ENCODE results near the gene LIMS2.

LIMS2 gene

GRCh38 chr2:127599211-127599610 lies 76.1 kb downstream of the LIMS2 start:
- Histone ChIP-seq H3K36me3 (ENCODE audit: control insufficient read depth in 2 of 2, insufficient read depth in 1 of 2, low read length in 2 of 2) (no peaks in the 10 kb centered on the region), H3K9me3 (ENCODE audit: control insufficient read depth, insufficient read depth, low read depth, low read length) (no peaks in the 10 kb centered on the region), H3K4me3 (ENCODE audit: low read depth, low read length) (no peak overlapping the region), H3K27ac (ENCODE audit: extremely low read depth, low read depth, low read length) (no peak overlapping the region), H3K4me1 (ENCODE audit: control insufficient read depth, insufficient read depth, low read length) (no peaks in the 10 kb centered on the region)
- ChIA-PET POLR2A (no interaction called here), CTCF (interaction anchor here (1.4 kb wide), 2 partner anchors 8 to 51 kb away, joined by 7 to 9 read pairs; no protein-coding TSS in a partner anchor)
- TF ChIP-seq ZNF488 (tag by site-specific recombination; IDR thresholded peaks at IDR 0.05) (no peak), ZNF398 (tag by site-specific recombination; IDR thresholded peaks at IDR 0.05) (no peak), ZNF768 (tag by site-specific recombination; IDR thresholded peaks at IDR 0.05) (no peak), ZNF529 (tag by site-specific recombination; IDR thresholded peaks at IDR 0.05; ENCODE audit: insufficient replicate concordance) (no peak), PRDM6 (tag by site-specific recombination; IDR thresholded peaks at IDR 0.05) (no peak), ZNF350 (tag by site-specific recombination; IDR thresholded peaks at IDR 0.05) (no peak), ZNF596 (tag by site-specific recombination; IDR thresholded peaks at IDR 0.05) (no peak), ZNF48 (tag by site-specific recombination; IDR thresholded peaks at IDR 0.05) (no peak), HOXA7 (CRISPR knock-in tag; IDR thresholded peaks at IDR 0.05; ENCODE audit: borderline replicate concordance) (no peak), ZNF473 (tag by site-specific recombination; IDR thresholded peaks at IDR 0.05) (no peak), ZNF148 (tag by site-specific recombination; IDR thresholded peaks at IDR 0.05; ENCODE audit: borderline replicate concordance) (no peak), ZNF114 (tag by site-specific recombination; IDR thresholded peaks at IDR 0.05) (no peak), ZNF558 (tag by site-specific recombination; IDR thresholded peaks at IDR 0.05) (no peak), ZNF132 (tag by site-specific recombination; IDR thresholded peaks at IDR 0.05; ENCODE audit: borderline replicate concordance) (no peak), SP2 (tag by site-specific recombination; IDR thresholded peaks at IDR 0.05) (no peak), ZNF670 (tag by site-specific recombination; IDR thresholded peaks at IDR 0.05; ENCODE audit: low read depth) (no peak), ZSCAN18 (tag by site-specific recombination; IDR thresholded peaks at IDR 0.05) (no peak)

- POLR2A ChIA-PET = no interaction called here
- Histone ChIP-seq H3K27ac (ENCODE audit: extremely low read depth, low read depth, low read length) (no peak overlapping the region), H3K4me1 (ENCODE audit: control insufficient read depth, insufficient read depth, low read length) (no peaks in the 10 kb centered on the region), H3K36me3 (ENCODE audit: control insufficient read depth in 2 of 2, insufficient read depth in 1 of 2, low read length in 2 of 2) (no peaks in the 10 kb centered on the region), H3K4me3 (ENCODE audit: low read depth, low read length) (no peak overlapping the region), H3K9me3 (ENCODE audit: control insufficient read depth, insufficient read depth, low read depth, low read length) (no peaks in the 10 kb centered on the region)
- CTCF ChIA-PET = interaction anchor here (1.4 kb wide), 2 partner anchors 7 to 51 kb away, joined by 7 to 9 read pairs; no protein-coding TSS in a partner anchor
- TF ChIP-seq PBX3 (CRISPR knock-in tag; IDR thresholded peaks at IDR 0.05) = no peak
- no peak for TF ChIP-seq BCL11A (tag by site-specific recombination; IDR thresholded peaks at IDR 0.05; ENCODE audit: low read depth)
- TF ChIP-seq ZNF140 (tag by site-specific recombination; IDR thresholded peaks at IDR 0.05) = no peak
- no peak for TF ChIP-seq ZSCAN4 (tag by site-specific recombination; IDR thresholded peaks at IDR 0.05)
- TF ChIP-seq SALL2 (tag by site-specific recombination; IDR thresholded peaks at IDR 0.05; ENCODE audit: borderline replicate concordance) = no peak
- no peak for TF ChIP-seq ZNF175 (tag by site-specific recombination; IDR thresholded peaks at IDR 0.05)
These were observed 76.6 kb downstream of the LIMS2 start for GRCh38 chr2:127598711-127599110.

Measured in HEK293 (cell line).